H9 (cell line): ENCODE results near the gene CARHSP1. TPM values are rescaled to one million over a fixed set of nuclear protein-coding genes. Genes with fewer than 3 reads are reported as not detected.

Source experiments
- DNase-seq: peaks from one replicate; pipeline ENCODE4 v3.0.0-alpha.2; 2017
- H2AFZ ChIP-seq: one replicate; pipeline ENCODE4 v1.6.1; 2013; ENCODE audit warnings: mild to moderate bottlenecking, low read length, control low read depth, moderate library complexity
- H2AK5ac ChIP-seq: 2 replicates; pipeline ENCODE4 v1.6.1; 2013; ENCODE audit warnings: low read length, control low read depth, mixed read lengths; ENCODE audit not compliant: insufficient read length
- H2BK120ac ChIP-seq: one replicate; pipeline ENCODE4 v1.6.1; 2013; ENCODE audit warnings: low read depth, mild to moderate bottlenecking, low read length, control low read depth, inconsistent platforms; ENCODE audit not compliant: poor library complexity, severe bottlenecking
- H2BK12ac ChIP-seq: 2 replicates; pipeline ENCODE4 v1.6.1; 2013; ENCODE audit warnings: low read length, control low read depth, mixed read lengths, low read depth; ENCODE audit not compliant: insufficient read length
- H2BK15ac ChIP-seq: 2 replicates; pipeline ENCODE4 v1.6.1; 2013; ENCODE audit warnings: low read depth, low read length, control low read depth
- H2BK20ac ChIP-seq: one replicate; pipeline ENCODE4 v1.6.1; 2013; ENCODE audit warnings: low read depth, mild to moderate bottlenecking, low read length, control low read depth, inconsistent platforms; ENCODE audit not compliant: poor library complexity, severe bottlenecking
- H2BK5ac ChIP-seq: 2 replicates; pipeline ENCODE4 v1.6.1; 2013; ENCODE audit warnings: low read length, control low read depth, mixed read lengths; ENCODE audit not compliant: insufficient read length
- H3K14ac ChIP-seq: 2 replicates; pipeline ENCODE4 v1.6.1; 2013; ENCODE audit warnings: low read length, control low read depth; ENCODE audit not compliant: insufficient read depth
- H3K18ac ChIP-seq: 2 replicates; pipeline ENCODE4 v1.6.1; 2013; ENCODE audit warnings: low read depth, mild to moderate bottlenecking, mixed read lengths, low read length, control low read depth; ENCODE audit not compliant: insufficient read length
- H3K23ac ChIP-seq: 2 replicates; pipeline ENCODE4 v1.6.1; 2013; ENCODE audit warnings: low read length, control low read depth, mixed read lengths, low read depth; ENCODE audit not compliant: insufficient read length
- H3K23me2 ChIP-seq: 2 replicates; pipeline ENCODE4 v1.6.1; 2013; ENCODE audit warnings: low read depth, mild to moderate bottlenecking, mixed read lengths, low read length, control low read depth; ENCODE audit not compliant: insufficient read length, poor library complexity, severe bottlenecking
- H3K27ac ChIP-seq: 2 replicates; pipeline ENCODE4 v1.5.1; 2013; ENCODE audit warnings: low read length, control low read depth, mixed read lengths, low read depth; ENCODE audit not compliant: insufficient read length
- H3K27me3 ChIP-seq: 2 replicates; pipeline ENCODE4 v1.6.1; 2013; ENCODE audit warnings: low read length, control low read depth, inconsistent platforms; ENCODE audit not compliant: insufficient read depth
- H3K4ac ChIP-seq: 2 replicates; pipeline ENCODE4 v1.6.1; 2013; ENCODE audit warnings: low read depth, mild to moderate bottlenecking, control low read depth, inconsistent platforms, low read length, moderate library complexity
- H3K4me1 ChIP-seq: 2 replicates; pipeline ENCODE4 v1.6.1; 2013; ENCODE audit warnings: low read length, control low read depth, inconsistent platforms; ENCODE audit not compliant: insufficient read depth
- H3K4me2 ChIP-seq: 2 replicates; pipeline ENCODE4 v1.6.1; 2013; ENCODE audit warnings: low read length, control low read depth, mixed read lengths; ENCODE audit not compliant: insufficient read length, insufficient read depth
- H3K56ac ChIP-seq: 2 replicates; pipeline ENCODE4 v1.6.1; 2013; ENCODE audit warnings: low read depth, mild to moderate bottlenecking, mixed read lengths, low read length, control low read depth; ENCODE audit not compliant: insufficient read length
- H3K79me1 ChIP-seq: 2 replicates; pipeline ENCODE4 v1.6.1; 2013; ENCODE audit warnings: low read depth, mild to moderate bottlenecking, moderate library complexity, low read length, control low read depth, inconsistent platforms; ENCODE audit not compliant: insufficient read depth, poor library complexity, severe bottlenecking
- H3K79me2 ChIP-seq: 2 replicates; pipeline ENCODE4 v1.6.1; 2013; ENCODE audit warnings: low read length, control low read depth, inconsistent platforms; ENCODE audit not compliant: insufficient read depth
- H3K9ac ChIP-seq: 2 replicates; pipeline ENCODE4 v1.6.1; 2013; ENCODE audit warnings: low read length, control low read depth, mixed read lengths; ENCODE audit not compliant: insufficient read length; ENCODE audit errors: extremely low read depth
- H3K9me3 ChIP-seq: one replicate; pipeline ENCODE4 v1.6.1; 2013; ENCODE audit warnings: low read depth, low read length, inconsistent platforms; ENCODE audit not compliant: control insufficient read depth
- H3T11ph ChIP-seq: one replicate; pipeline ENCODE4 v1.6.1; 2013; ENCODE audit warnings: mild to moderate bottlenecking, low read length, control low read depth, inconsistent platforms
- H4K20me1 ChIP-seq: one replicate; pipeline ENCODE4 v1.6.1; 2013; ENCODE audit not compliant: control insufficient read depth, insufficient read length, insufficient read depth
- H4K5ac ChIP-seq: 2 replicates; pipeline ENCODE4 v1.6.1; 2013; ENCODE audit warnings: low read depth, mild to moderate bottlenecking, mixed read lengths, low read length, control low read depth; ENCODE audit not compliant: insufficient read length
- H4K8ac ChIP-seq: replicated peaks from 2 replicates; pipeline ENCODE4 v1.6.1; 2013; ENCODE audit warnings: low read length, control low read depth, mixed read lengths, low read depth; ENCODE audit not compliant: insufficient read length
- H4K91ac ChIP-seq: 2 replicates; pipeline ENCODE4 v1.6.1; 2013; ENCODE audit warnings: low read depth, mild to moderate bottlenecking, moderate library complexity, mixed read lengths, low read length, control low read depth; ENCODE audit not compliant: insufficient read length
- H3K27ac Mint-ChIP-seq, 3 experiments: 2 replicates in 2 of 3; 3 replicates in 1 of 3; pipeline ENCODE4 v1.8.0; 2020 to 2021; ENCODE audit warnings: mixed read lengths in 3 of 3, mild to moderate bottlenecking in 1 of 3, moderate library complexity in 1 of 3
- H3K27me3 Mint-ChIP-seq: 2 replicates; pipeline ENCODE4 v1.8.0; 2021; ENCODE audit warnings: low read depth, mild to moderate bottlenecking, moderate library complexity, mixed read lengths
- H3K36me3 Mint-ChIP-seq, 3 experiments: 2 replicates in 2 of 3; 3 replicates in 1 of 3; pipeline ENCODE4 v1.8.0; 2020 to 2021; ENCODE audit warnings: low read depth in 3 of 3, mixed read lengths in 3 of 3; ENCODE audit not compliant: insufficient read depth in 1 of 3
- H3K4me1 Mint-ChIP-seq, 2 experiments: 2 replicates each; pipeline ENCODE4 v1.8.0; 2020; ENCODE audit warnings: mixed read lengths in 2 of 2
- H3K4me3 Mint-ChIP-seq, 2 experiments: 2 replicates in 1 of 2; 3 replicates in 1 of 2; pipeline ENCODE4 v1.8.0; 2020 to 2021; ENCODE audit warnings: mild to moderate bottlenecking in 2 of 2, mixed read lengths in 2 of 2, moderate library complexity in 1 of 2
- H3K9me3 Mint-ChIP-seq, 2 experiments: 2 replicates in 1 of 2; 3 replicates in 1 of 2; pipeline ENCODE4 v1.8.0; 2020; ENCODE audit warnings: mild to moderate bottlenecking in 2 of 2, mixed read lengths in 2 of 2, moderate library complexity in 1 of 2
- CTCF ChIP-seq: fragments of 200-600 bp; sonication (generic); conservative IDR thresholded peaks from 3 replicates; pipeline ENCODE4 v1.8.0; 2021; ENCODE audit warnings: antibody characterized with exemption, mild to moderate bottlenecking
- WGBS: extraction: QIAGEN DNeasy Blood & Tissue Kit; methylation state at CpG from one replicate; pipeline ENCODE4 v1.1.7; 2013; ENCODE audit warnings: missing lambda C conversion rate, low lambda C conversion rate, mixed read lengths; ENCODE audit not compliant: insufficient read length; ENCODE audit errors: extremely low coverage; 5-methylcytosine and 5-hydroxymethylcytosine counted together
- total RNA-seq: library from RNA; stranded (reverse); gene quantifications from 2 replicates; pipeline ENCODE4 v1.2.1, GENCODE V29; 2021

Gene CARHSP1
- total RNA-seq, 1 experiment from 2014 or later = 194 TPM

DNA sequence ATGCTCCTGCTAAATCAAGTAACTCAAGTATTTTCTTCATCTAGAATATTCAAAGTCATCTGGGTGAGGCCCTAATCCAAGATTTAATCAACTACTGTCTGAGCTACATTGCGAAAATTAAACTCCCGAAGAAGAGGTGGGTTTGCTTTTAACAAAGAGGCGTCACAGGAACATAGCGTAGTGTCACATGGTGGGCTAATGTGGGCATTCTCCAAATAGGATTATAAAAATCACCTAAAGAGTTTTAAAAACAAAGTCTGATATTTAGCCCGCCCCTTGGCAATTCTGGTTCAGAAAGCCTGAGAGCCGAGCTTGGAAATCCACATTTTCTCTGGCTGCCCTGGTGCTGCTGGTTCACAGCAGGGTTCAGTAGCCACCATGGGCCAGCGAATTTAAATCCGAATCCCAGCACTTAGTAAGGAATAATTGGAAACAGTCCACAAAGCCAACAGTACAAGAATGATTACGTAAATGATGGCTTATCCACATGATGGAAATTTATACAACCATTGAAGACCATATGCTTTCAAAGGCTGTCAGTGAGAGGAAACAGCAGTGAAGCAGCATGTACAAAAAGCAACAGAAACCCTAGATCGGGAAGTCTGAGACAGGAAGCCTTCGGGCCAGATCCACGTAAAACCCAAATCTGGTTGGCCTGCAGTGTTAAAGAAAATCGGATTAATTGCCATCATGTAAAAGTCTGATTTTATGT is 62.4 kb downstream of the CARHSP1 start:
- Mint-ChIP-seq H3K9me3 (no peaks in the 10 kb centered on the region), H3K4me1 (no peaks in the 10 kb centered on the region), H3K27ac (peak overlapping the region in 1 of 3 experiments; percentile 55; a peak in 1 of 7 replicates), H3K4me3 (no peak overlapping the region), H3K36me3 (peaks cover 55 to 94% (median 83%) of the 10 kb centered on the region in 3 experiments; a peak in 6 of 7 replicates), H3K27me3 (no peaks in the 10 kb centered on the region)
- Histone ChIP-seq H2BK15ac (no peak overlapping the region), H3K79me2 (no peaks in the 10 kb centered on the region), H2AK5ac (no peak overlapping the region), H2BK20ac (no peak overlapping the region), H3K79me1 (no peaks in the 10 kb centered on the region), H2BK120ac (no peak overlapping the region), H4K20me1 (no peaks in the 10 kb centered on the region), H2BK12ac (no peak overlapping the region), H3K56ac (no peak overlapping the region), H3K27me3 (no peaks in the 10 kb centered on the region), H4K91ac (no peak overlapping the region), H3K4me2 (no peak overlapping the region), H3K23ac (no peak overlapping the region), H3K18ac (no peak overlapping the region), H2AFZ (no peak overlapping the region), H4K8ac (no peak overlapping the region), H3K9ac (no peak overlapping the region), H3K23me2 (no peaks in the 10 kb centered on the region), H4K5ac (no peak overlapping the region), H3K27ac (no peak overlapping the region), H3K4ac (no peak overlapping the region), H2BK5ac (no peak overlapping the region), H3K14ac (no peak overlapping the region), H3K4me1 (no peaks in the 10 kb centered on the region), H3K9me3 (no peaks in the 10 kb centered on the region), H3T11ph (no peak overlapping the region)
- DNase-seq = no peak
- no CpG with 5 or more reads among the region's 13 CpGs for WGBS
- TF ChIP-seq CTCF = no peak
